GM19239 (cell line): ENCODE data around the gene ADGRV1.

ENCODE experiments used
- DNase-seq: peaks from one replicate; pipeline ENCODE4 v3.0.0; 2011; ENCODE audit warnings: low spot score; ENCODE audit not compliant: insufficient read length
- FAIRE-seq: peaks from 2 replicates; lab custom pipeline; 2011; peaks lifted over from hg19 to GRCh38; lab: Jason Lieb, UNC

The ADGRV1 gene

DNA sequence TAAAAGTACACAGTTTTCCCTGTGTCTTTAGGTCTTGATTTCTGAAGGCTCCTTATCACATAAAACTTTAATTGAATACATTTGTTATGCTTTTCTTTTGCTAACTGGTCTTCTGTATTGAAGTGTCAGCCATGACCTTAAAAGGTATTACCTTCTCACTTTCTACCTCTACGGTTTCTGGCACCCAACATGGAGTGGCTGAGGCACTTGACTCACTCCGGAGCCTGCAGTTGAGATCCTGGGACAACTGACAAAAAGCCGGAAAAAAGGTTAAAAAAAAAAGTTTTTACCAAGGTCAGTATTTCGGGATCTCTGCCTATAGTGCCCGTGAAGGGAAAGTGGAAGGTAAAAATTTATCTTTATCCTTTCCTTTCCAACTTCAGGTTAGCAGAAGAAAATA lies 627.5 kb downstream of the ADGRV1 start:
- no peak for DNase-seq
- FAIRE-seq = no peak

DNA sequence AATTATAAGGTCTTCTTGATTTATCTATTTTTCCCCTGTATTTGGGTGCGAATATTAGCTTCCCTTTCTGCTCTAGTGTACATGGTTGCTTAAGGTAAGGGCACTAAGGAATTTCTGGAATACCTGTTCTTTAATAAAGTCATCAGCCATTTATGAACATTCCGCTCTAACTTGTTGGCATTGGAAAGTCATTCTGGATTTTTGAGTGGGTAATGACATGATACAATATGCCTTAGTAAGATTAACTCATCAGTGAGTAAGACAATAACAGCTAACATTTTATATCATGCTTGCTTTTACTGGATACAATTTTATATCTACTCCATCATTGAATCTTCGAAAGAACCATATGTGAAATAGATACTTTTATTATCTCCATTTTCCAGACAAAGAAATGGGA lies 628.4 kb downstream of the ADGRV1 start:
- no peak for FAIRE-seq
- DNase-seq = no peak

DNA sequence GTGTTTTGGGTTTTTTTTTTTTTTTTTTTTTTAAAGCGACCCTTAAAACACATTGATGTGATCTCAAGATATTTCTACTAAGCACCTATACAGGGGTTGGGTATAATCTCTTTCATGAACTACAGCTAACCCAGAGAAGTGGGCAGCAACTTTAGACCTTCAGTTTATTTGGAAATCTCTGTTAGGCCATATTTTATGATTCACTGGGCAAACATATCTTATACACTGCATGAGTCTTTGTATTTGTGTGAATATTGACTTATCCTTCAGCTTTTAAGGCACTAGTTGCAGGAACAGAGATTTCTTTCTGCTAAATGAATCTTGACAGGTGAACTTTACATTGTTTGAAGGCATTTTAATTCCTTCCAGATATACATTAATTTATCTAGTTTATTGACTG lies 630.2 kb downstream of the ADGRV1 start:
- FAIRE-seq = no peak

GRCh38 chr5:91189480-91190313 lies 631.1 kb downstream of the ADGRV1 start:
- DNase-seq (no peak), FAIRE-seq (no peak)

More for the DNA sequence above, 630.2 kb downstream of the ADGRV1 start:
- DNase-seq = no peak

DNA sequence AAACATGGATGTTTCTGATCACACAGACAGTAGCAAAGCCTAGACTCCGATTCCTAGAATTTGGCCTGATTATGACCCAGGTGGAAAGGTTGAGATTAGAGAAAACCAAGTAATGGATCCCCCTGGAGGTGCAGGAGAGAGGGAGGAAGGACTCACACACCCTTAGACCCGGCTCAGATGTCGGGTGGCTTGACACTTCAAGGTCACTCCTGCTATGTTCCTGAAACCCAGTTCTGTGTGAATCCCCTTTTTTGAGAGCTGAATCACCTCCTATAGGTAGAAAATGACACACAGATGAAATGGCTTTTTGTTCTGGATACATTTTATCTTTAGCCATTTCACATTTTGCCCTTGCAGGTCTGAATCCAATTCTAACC lies 631.7 kb downstream of the ADGRV1 start:
- DNase-seq (no peak), FAIRE-seq (no peak)

GRCh38 chr5:91194824-91195381 lies 636.3 kb downstream of the ADGRV1 start:
- DNase-seq = no peak

DNA sequence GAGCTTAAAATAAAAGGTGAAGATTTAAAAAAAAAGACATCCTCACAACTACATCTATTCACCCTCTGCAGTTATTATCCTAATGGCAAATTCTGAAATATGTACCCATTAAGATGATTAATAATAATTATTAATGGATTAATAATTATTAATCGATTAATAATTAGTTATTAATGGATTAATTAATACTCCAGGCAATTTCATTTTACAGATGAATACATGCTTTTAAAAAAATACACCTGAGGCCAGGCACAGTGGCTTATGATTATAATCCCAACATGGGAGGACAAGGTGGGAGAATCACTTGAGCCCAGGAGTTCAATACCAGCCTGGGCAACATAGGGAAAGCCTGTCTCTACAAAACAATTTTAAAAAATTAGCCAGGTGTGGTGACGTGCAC lies 642.1 kb downstream of the ADGRV1 start:
- no peak for DNase-seq
- FAIRE-seq = no peak

More at GRCh38 chr5:91194824-91195381, 636.3 kb downstream of the ADGRV1 start:
- no peak for FAIRE-seq

DNA sequence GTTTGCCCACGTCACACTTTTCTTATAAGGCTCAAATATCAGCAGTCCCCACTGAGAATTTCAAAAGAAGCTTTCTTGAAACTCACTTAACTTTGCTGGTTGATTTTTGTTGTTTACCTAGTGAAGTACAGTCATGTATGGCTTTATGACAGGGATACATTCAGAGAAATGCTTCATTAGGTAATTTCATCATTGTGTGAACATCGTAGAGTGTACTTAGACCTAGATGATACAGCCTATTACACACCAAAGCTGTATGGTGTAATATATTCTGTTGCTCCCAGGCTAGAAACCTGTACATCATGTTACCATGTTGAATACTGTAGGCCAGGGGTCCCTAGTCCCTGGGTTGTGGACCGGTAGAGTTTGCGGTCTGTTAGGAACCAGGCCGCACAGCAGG lies 647.5 kb downstream of the ADGRV1 start:
- no peak for FAIRE-seq
- DNase-seq = no peak

- FAIRE-seq = no peak
- DNase-seq = no peak
Observed at GRCh38 chr5:91206734-91207133, 648.1 kb downstream of the ADGRV1 start.

DNA sequence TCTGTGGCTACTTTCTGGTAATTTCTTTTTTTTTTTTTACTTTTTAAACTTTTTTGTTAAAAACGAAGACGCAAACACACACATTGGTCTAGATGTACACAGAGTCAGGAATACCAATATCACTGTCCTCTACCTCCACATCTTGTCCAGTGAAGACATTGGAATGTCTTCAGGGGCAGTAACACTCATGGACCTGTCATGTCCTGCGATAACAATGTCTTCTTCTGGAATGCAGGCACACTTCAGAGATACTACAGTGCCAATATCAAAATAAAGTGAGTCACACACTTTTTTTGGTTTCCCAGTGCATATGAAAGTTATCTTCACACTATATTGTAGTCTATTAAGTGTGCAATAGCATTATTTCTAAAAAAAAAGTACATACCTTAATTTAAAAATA lies 648.7 kb downstream of the ADGRV1 start:
- no peak for FAIRE-seq
- no peak for DNase-seq

- no peak for DNase-seq
- FAIRE-seq = no peak
Observed at GRCh38 chr5:91211997-91212713, 653.6 kb downstream of the ADGRV1 start.

DNA sequence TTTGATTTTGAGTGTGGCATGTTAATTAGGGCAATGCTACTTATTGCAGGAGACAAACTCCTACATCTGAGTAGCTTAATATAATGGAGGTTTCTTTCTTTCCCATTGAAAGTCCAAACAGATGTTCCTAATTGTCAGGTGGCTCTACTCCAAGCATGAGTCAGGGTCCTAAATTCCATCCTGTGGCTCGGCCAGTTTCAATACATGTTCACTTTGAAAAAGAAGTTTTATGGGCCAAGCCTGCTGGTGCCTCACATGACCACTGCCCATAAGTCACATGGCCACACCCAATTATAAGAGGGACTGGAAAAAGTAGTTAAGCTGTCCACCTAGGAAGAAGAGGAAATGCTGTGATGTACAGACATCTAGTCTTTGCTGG lies 654.1 kb downstream of the ADGRV1 start:
- DNase-seq = no peak
- no peak for FAIRE-seq
